Memory B cell (primary cell): ENCODE data around the gene CUX1.
"Not testable (repeated sequence)": the region's sequence is repeated elsewhere in the genome, so short reads cannot be mapped to it uniquely, and the experiment has no call there.

Source experiments
- ATAC-seq: fragments of 150-1000 bp; cut with Tn5 transposase; 2 replicates; pipeline ENCODE4 v1.10.0; 2021; ENCODE audit warnings: low read depth, mild to moderate bottlenecking, moderate library complexity
- DNase-seq, 2 donors: peaks; one replicate each; pipeline ENCODE4 v3.0.0; 2022; ENCODE audit warnings: low spot score in 2 of 2
- H3K27ac Mint-ChIP-seq: one replicate; pipeline ENCODE4 v1.8.0; 2022; ENCODE audit warnings: mild to moderate bottlenecking, moderate library complexity, mixed read lengths
- H3K27me3 Mint-ChIP-seq: one replicate; pipeline ENCODE4 v1.8.0; 2022; ENCODE audit warnings: mixed read lengths
- H3K36me3 Mint-ChIP-seq: one replicate; pipeline ENCODE4 v1.8.0; 2022; ENCODE audit warnings: mild to moderate bottlenecking, mixed read lengths
- H3K4me1 Mint-ChIP-seq: one replicate; pipeline ENCODE4 v1.8.0; 2022; ENCODE audit warnings: mixed read lengths
- H3K4me3 Mint-ChIP-seq: one replicate; pipeline ENCODE4 v1.8.0; 2022; ENCODE audit warnings: mild to moderate bottlenecking, moderate library complexity, mixed read lengths
- H3K9me3 Mint-ChIP-seq: one replicate; pipeline ENCODE4 v1.8.0; 2022; ENCODE audit warnings: mixed read lengths

The CUX1 gene

GRCh38 chr7:101916876-101917275 lies 99.5 kb downstream of the CUX1 start:
- DNase-seq = no peak
- no peaks in the 10 kb centered on the region for H3K9me3 Mint-ChIP-seq
- no peak overlapping the region for H3K4me3 Mint-ChIP-seq
- ATAC-seq = no peak
- no peak overlapping the region for H3K27ac Mint-ChIP-seq
- H3K36me3 Mint-ChIP-seq = peaks cover 20% of the 10 kb centered on the region
- H3K4me1 Mint-ChIP-seq = peaks cover 11% of the 10 kb centered on the region
- H3K27me3 Mint-ChIP-seq = no peaks in the 10 kb centered on the region

DNA sequence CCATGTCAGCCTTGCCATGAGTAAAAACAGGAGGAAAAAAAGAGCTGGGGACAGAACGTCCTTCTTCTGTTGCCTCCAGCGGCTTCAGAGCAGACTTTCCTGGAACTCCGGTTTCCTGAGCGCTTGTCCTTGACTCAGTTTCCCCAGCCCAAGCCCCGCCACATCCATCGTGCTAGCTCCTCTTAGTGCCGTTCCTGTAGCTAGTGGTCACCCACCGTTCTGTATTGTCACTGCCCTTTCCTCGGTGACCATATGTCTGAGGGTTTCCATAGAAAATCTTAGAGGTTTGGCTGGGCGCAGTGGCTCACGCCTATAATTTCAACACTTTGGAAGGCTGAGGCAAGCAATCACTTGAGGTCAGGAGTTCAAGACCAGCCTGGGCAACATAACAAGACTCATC lies 100.1 kb downstream of the CUX1 start:
- H3K4me1 Mint-ChIP-seq = peaks cover 10% of the 10 kb centered on the region
- H3K36me3 Mint-ChIP-seq = peaks cover 20% of the 10 kb centered on the region
- no peak overlapping the region for H3K4me3 Mint-ChIP-seq
- no peaks in the 10 kb centered on the region for H3K9me3 Mint-ChIP-seq
- ATAC-seq (no peak), DNase-seq (no peak)
- H3K27me3 Mint-ChIP-seq = no peaks in the 10 kb centered on the region
- no peak overlapping the region for H3K27ac Mint-ChIP-seq

- Mint-ChIP-seq H3K9me3 (no peaks in the 10 kb centered on the region), H3K27me3 (no peaks in the 10 kb centered on the region), H3K36me3 (peaks cover 17% of the 10 kb centered on the region), H3K27ac (no peak overlapping the region), H3K4me1 (peaks cover 7% of the 10 kb centered on the region), H3K4me3 (no peak overlapping the region)
- DNase-seq (no peak), ATAC-seq (no peak)
These were observed 101.0 kb downstream of the CUX1 start for GRCh38 chr7:101918426-101918825.

- Mint-ChIP-seq H3K27me3 (no peaks in the 10 kb centered on the region), H3K9me3 (no peaks in the 10 kb centered on the region), H3K4me3 (no peak overlapping the region), H3K4me1 (no peaks in the 10 kb centered on the region), H3K27ac (no peak overlapping the region), H3K36me3 (peaks cover 17% of the 10 kb centered on the region)
- DNase-seq (no peak), ATAC-seq (no peak)
These were observed 102.1 kb downstream of the CUX1 start for GRCh38 chr7:101919363-101920115.

DNA sequence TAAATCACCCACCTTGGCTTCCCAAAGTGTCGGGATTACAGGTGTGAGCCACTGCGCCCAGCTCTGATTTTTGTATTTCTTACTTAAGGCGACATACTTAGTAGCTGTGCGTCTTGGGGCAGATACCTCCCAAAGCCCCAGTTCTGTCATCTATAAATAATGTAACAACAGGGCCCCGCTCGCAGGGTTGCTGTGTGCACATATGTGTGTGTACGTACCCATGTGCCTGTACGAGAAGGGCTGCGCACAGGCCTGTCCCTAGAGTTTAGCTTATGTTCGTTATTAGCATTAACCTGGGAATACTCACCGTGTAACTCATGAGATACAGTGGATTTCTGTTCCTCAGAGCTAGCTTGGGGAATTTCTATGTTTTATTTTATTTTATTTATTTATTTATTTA lies 103.6 kb downstream of the CUX1 start:
- no peaks in the 10 kb centered on the region for H3K9me3 Mint-ChIP-seq
- H3K36me3 Mint-ChIP-seq = peaks cover 15% of the 10 kb centered on the region
- DNase-seq (no peak), ATAC-seq (no peak)
- no peak overlapping the region for H3K27ac Mint-ChIP-seq
- no peaks in the 10 kb centered on the region for H3K4me1 Mint-ChIP-seq
- no peak overlapping the region for H3K4me3 Mint-ChIP-seq
- H3K27me3 Mint-ChIP-seq = no peaks in the 10 kb centered on the region

DNA sequence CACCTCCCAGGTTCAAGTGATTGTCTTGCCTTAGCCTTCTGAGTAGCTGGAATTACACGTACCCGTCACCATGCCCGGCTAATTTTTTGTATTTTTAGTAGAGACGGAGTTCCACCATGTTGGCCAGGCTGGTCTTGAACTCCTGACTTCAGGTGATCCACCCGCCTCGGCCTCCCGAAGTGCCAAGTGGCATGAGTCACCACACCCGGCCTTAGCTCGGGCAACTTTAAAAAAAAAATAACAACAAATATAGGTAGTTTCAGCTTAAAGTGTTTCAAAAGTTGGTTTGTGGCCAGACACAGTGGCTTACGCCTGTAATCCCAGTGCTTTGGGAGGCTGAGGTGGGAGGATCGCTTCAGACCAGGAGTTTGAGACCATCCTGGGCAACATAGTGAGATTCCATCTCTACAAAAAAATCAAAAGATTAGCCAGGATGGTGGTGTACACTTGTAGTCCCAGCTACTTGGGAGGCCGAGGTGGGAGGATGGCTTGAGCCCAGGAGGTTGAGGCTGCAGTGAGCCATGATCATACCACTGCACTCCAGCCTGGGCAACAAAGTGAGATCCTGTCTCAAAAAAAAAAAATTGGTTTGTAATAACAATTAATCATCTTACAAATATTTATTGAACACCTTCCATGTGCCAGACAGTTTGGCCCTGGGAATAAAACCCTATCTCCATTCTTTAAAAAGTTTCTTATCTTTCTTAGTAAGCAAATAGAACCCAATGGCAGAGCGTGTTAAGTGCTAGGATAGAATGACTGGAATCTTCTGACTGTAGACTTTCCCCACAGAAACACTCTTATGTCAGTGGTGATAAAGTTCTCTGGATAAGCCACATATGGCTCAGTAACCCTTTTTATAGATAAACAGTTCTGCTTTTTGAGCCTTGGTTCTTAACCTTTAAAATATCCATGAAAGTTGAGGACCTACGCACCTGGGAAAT lies 104.4 kb downstream of the CUX1 start:
- ATAC-seq, H3K4me1 Mint-ChIP-seq, H3K4me3 Mint-ChIP-seq, H3K27ac Mint-ChIP-seq, DNase-seq, H3K9me3 Mint-ChIP-seq, H3K27me3 Mint-ChIP-seq: not testable (repeated sequence)
- peaks cover 13% of the 10 kb centered on the region for H3K36me3 Mint-ChIP-seq

DNA sequence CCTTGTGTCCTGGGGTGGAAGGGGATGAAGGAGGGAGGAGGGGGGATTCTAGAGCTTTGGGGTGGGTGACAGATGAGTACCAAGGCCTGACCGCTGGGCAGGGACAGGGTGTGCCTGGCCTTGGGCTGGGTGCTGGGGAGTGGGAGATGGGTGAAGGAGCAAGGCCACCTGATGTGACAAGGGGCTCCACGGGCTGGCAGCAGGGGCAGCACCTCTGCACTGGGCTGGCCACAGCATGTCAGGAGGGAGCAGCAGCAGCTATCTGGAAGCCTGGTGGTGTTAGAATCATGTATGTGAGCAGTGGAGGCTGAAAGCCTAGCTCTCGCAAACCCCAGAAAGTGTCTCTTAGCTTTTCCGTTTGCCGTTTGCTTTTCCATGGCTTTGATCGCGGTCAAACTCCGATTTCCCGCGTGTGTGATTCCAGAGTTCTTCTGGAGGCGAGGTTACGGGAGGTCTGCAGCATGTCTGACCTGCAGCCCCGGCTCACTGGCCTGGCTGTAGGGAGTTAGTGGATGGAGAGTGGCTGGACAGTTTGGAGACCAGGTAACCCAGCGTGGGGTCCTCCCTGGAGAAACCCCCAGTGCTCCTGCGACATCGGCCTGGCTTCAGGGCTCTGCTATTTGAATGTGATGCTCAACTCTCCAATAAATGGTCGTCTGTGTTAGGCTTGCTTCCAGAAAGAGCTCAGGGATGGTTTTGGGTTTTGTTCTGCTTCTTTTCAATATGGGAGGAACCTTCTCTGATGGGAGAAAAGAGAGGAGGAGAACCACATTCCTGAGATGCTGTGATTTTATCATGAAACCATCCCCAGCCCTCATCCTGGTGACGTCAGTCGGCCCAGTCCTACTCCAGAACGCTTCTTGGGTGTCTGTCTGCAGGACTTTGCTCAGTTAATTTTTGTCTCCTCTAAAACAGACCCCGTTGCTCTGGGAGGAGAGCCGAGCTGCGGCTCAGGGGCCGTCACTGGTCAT lies 105.5 kb downstream of the CUX1 start:
- Mint-ChIP-seq H3K4me1 (no peaks in the 10 kb centered on the region), H3K9me3 (no peaks in the 10 kb centered on the region), H3K4me3 (no peak overlapping the region), H3K36me3 (peaks cover 10% of the 10 kb centered on the region), H3K27ac (no peak overlapping the region), H3K27me3 (no peaks in the 10 kb centered on the region)
- no peak for DNase-seq
- ATAC-seq = no peak

DNA sequence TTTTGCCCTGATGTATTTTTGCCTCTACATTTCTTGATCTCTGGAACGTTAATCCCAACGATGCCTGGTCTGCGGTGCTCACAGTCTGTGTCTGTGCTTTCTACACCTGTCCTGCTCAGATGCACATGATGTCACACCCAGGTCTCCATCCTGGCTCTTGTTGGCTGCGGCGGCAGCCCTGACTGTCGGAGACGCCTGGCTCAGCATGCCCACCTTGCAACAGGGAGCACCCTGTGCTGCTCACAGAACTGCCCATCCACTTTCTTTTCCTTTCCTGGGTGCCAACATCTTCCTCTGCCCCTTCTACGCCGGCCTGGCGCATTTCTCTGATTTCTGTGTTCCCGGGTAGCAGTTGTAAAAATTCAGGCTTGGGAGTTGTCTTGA lies 106.2 kb downstream of the CUX1 start:
- no peak for DNase-seq
- Mint-ChIP-seq H3K4me1 (no peaks in the 10 kb centered on the region), H3K27ac (no peak overlapping the region), H3K36me3 (peaks cover 10% of the 10 kb centered on the region), H3K27me3 (no peaks in the 10 kb centered on the region), H3K9me3 (no peaks in the 10 kb centered on the region), H3K4me3 (no peak overlapping the region)
- no peak for ATAC-seq

- Mint-ChIP-seq H3K36me3 (peaks cover 7% of the 10 kb centered on the region), H3K4me1 (no peaks in the 10 kb centered on the region), H3K27me3 (no peaks in the 10 kb centered on the region), H3K4me3 (no peak overlapping the region), H3K27ac (no peak overlapping the region), H3K9me3 (no peaks in the 10 kb centered on the region)
- ATAC-seq = no peak
- no peak for DNase-seq
These were observed 106.7 kb downstream of the CUX1 start for GRCh38 chr7:101924171-101924570.

GRCh38 chr7:101926265-101926664 lies 108.8 kb downstream of the CUX1 start:
- no peaks in the 10 kb centered on the region for H3K4me1 Mint-ChIP-seq
- ATAC-seq = no peak
- H3K27ac Mint-ChIP-seq = no peak overlapping the region
- no peak for DNase-seq
- peaks cover 9% of the 10 kb centered on the region for H3K36me3 Mint-ChIP-seq
- H3K9me3 Mint-ChIP-seq = peaks cover 3% of the 10 kb centered on the region
- no peaks in the 10 kb centered on the region for H3K27me3 Mint-ChIP-seq
- H3K4me3 Mint-ChIP-seq = no peak overlapping the region

- H3K4me3 Mint-ChIP-seq = no peak overlapping the region
- no peaks in the 10 kb centered on the region for H3K4me1 Mint-ChIP-seq
- H3K36me3 Mint-ChIP-seq = peaks cover 9% of the 10 kb centered on the region
- peaks cover 3% of the 10 kb centered on the region for H3K9me3 Mint-ChIP-seq
- no peaks in the 10 kb centered on the region for H3K27me3 Mint-ChIP-seq
- DNase-seq (no peak), ATAC-seq (no peak)
- H3K27ac Mint-ChIP-seq = no peak overlapping the region
These were observed 110.0 kb downstream of the CUX1 start for GRCh38 chr7:101927389-101927788.

- peaks cover 9% of the 10 kb centered on the region for H3K36me3 Mint-ChIP-seq
- H3K27me3 Mint-ChIP-seq = no peaks in the 10 kb centered on the region
- no peak overlapping the region for H3K4me3 Mint-ChIP-seq
- no peak overlapping the region for H3K27ac Mint-ChIP-seq
- ATAC-seq (no peak), DNase-seq (no peak)
- H3K9me3 Mint-ChIP-seq = peaks cover 3% of the 10 kb centered on the region
- no peaks in the 10 kb centered on the region for H3K4me1 Mint-ChIP-seq
These were observed 110.4 kb downstream of the CUX1 start for GRCh38 chr7:101927802-101928201.

DNA sequence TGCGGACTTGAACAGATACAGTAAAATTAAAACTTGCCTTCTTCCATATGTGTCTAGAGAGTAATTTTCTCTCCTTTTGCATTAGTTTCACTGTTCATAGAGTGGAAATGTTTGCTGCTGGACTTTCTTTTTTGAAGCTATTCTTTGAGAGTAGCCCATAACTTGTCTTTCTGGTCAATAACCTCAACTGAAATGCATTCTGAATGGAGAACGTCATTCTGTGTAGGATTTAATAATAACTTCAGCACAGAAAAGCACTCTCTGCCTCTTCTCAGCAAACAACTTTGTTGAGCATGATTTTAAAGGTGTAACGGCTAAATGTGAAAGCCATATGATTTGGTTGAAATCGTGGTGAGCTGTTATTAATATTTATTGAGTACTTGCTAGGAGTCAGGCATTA lies 111.8 kb downstream of the CUX1 start:
- Mint-ChIP-seq H3K36me3 (peaks cover 9% of the 10 kb centered on the region), H3K27ac (no peak overlapping the region), H3K27me3 (no peaks in the 10 kb centered on the region), H3K9me3 (peaks cover 3% of the 10 kb centered on the region), H3K4me3 (no peak overlapping the region), H3K4me1 (peaks cover 4% of the 10 kb centered on the region)
- ATAC-seq (no peak), DNase-seq (no peak)

DNA sequence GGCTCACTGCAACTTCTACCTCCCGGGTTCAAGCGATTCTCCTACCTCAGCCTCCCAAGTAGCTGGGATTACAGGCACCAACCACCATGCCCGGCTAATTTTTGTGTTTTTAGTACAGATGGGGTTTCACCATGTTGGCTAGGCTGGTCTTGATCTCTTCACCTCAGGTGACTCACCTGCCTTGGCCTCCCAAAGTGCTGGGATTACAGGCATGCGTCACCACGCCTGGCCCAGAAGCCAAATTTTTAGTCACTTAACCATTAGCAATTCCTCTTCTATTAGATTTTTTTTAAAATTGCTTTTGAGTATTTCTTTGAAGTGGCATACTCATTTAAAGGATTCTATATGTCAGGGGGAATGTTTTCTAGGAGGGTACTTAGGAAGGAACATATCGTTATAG lies 112.5 kb downstream of the CUX1 start:
- ATAC-seq, H3K4me3 Mint-ChIP-seq, H3K36me3 Mint-ChIP-seq, H3K27ac Mint-ChIP-seq, H3K4me1 Mint-ChIP-seq, DNase-seq, H3K9me3 Mint-ChIP-seq, H3K27me3 Mint-ChIP-seq: not testable (repeated sequence)
